Astrocyte (in vitro differentiated cells and primary cell): ENCODE measurements around the gene ADGRA3. TPM values are rescaled to one million over a fixed set of nuclear protein-coding genes. Genes with fewer than 3 reads are reported as not detected.

Source experiments
- DNase-seq: peaks from one replicate; pipeline ENCODE4 v3.0.0-alpha.2; 2010; ENCODE audit warnings: low read depth
- FAIRE-seq: peaks from 2 replicates; lab custom pipeline; 2011; peaks lifted over from hg19 to GRCh38; lab: Jason Lieb, UNC
- H2AFZ ChIP-seq: 2 replicates; pipeline ENCODE4 v1.6.0; 2012; ENCODE audit warnings: low read depth, low read length, inconsistent platforms
- H3K27ac ChIP-seq: 2 replicates; pipeline ENCODE4 v1.5.1; 2011; ENCODE audit warnings: low read depth, low read length, inconsistent platforms
- H3K27me3 ChIP-seq: 2 replicates; pipeline ENCODE4 v1.6.0; 2011; ENCODE audit warnings: low read length, inconsistent platforms; ENCODE audit not compliant: insufficient read depth
- H3K36me3 ChIP-seq: 2 replicates; pipeline ENCODE4 v1.5.1; 2011; ENCODE audit warnings: low read length, inconsistent platforms; ENCODE audit not compliant: insufficient read depth
- H3K4me1 ChIP-seq: 2 replicates; pipeline ENCODE4 v1.5.1; 2011; ENCODE audit warnings: low read length, inconsistent platforms; ENCODE audit not compliant: insufficient read depth
- H3K4me2 ChIP-seq: 2 replicates; pipeline ENCODE4 v1.6.0; 2012; ENCODE audit warnings: low read length, inconsistent platforms
- H3K4me3 ChIP-seq: 2 replicates; pipeline ENCODE4 v1.5.1; 2011; ENCODE audit warnings: low read depth, mild to moderate bottlenecking, low read length, inconsistent platforms; ENCODE audit not compliant: insufficient read depth
- H3K79me2 ChIP-seq: 2 replicates; pipeline ENCODE4 v1.6.0; 2012; ENCODE audit warnings: mild to moderate bottlenecking, low read length, inconsistent platforms; ENCODE audit not compliant: insufficient read depth
- H3K9ac ChIP-seq: 2 replicates; pipeline ENCODE4 v1.6.0; 2012; ENCODE audit warnings: mild to moderate bottlenecking, low read length, inconsistent platforms
- H3K9me3 ChIP-seq: 2 replicates; pipeline ENCODE4 v1.5.1; 2012; ENCODE audit warnings: low read depth, mild to moderate bottlenecking, low read length, inconsistent platforms; ENCODE audit not compliant: insufficient read depth
- H4K20me1 ChIP-seq: 2 replicates; pipeline ENCODE4 v1.6.0; 2012; ENCODE audit warnings: low read length, inconsistent platforms; ENCODE audit not compliant: insufficient read depth
- H3K27ac Mint-ChIP-seq: one replicate; pipeline ENCODE4 v1.8.0; 2021; ENCODE audit warnings: mild to moderate bottlenecking, mixed read lengths; ENCODE audit not compliant: unreplicated experiment
- H3K27me3 Mint-ChIP-seq: one replicate; pipeline ENCODE4 v1.8.0; 2021; ENCODE audit warnings: low read depth, mixed read lengths; ENCODE audit not compliant: unreplicated experiment
- H3K36me3 Mint-ChIP-seq: one replicate; pipeline ENCODE4 v1.8.0; 2021; ENCODE audit warnings: low read depth, mixed read lengths; ENCODE audit not compliant: unreplicated experiment
- H3K4me1 Mint-ChIP-seq: one replicate; pipeline ENCODE4 v1.8.0; 2021; ENCODE audit warnings: low read depth, mixed read lengths; ENCODE audit not compliant: unreplicated experiment
- H3K4me3 Mint-ChIP-seq: one replicate; pipeline ENCODE4 v1.8.0; 2021; ENCODE audit warnings: mild to moderate bottlenecking, moderate library complexity, mixed read lengths; ENCODE audit not compliant: unreplicated experiment
- H3K9me3 Mint-ChIP-seq: one replicate; pipeline ENCODE4 v1.8.0; 2021; ENCODE audit warnings: mild to moderate bottlenecking, mixed read lengths; ENCODE audit not compliant: unreplicated experiment
- EZH2 ChIP-seq: IDR thresholded peaks from 2 replicates; pipeline ENCODE4 v1.6.1; 2012; ENCODE audit warnings: mild to moderate bottlenecking, low read length, inconsistent platforms; ENCODE audit not compliant: insufficient read depth
- total RNA-seq: library from RNA; stranded (reverse); gene quantifications from 2 replicates; pipeline ENCODE4 v1.2.1, GENCODE V29; 2021
- TF ChIP-seq, protein P1 (sequence below): IDR thresholded peaks from 2 replicates; pipeline ENCODE4 v1.5.1; 2011; ENCODE audit warnings: low read depth, mild to moderate bottlenecking, inconsistent platforms, low read length, moderate library complexity; ENCODE audit not compliant: insufficient read depth

The ADGRA3 gene
- total RNA-seq, 1 donor from 2014 or later, result 27.3 TPM

GRCh38 chr4:22465349-22465748, 50.5 kb downstream of the ADGRA3 start:
- Histone ChIP-seq H3K4me2 (no peak overlapping the region), H3K27ac (no peak overlapping the region), H3K4me3 (no peak overlapping the region), H3K79me2 (peaks cover 7% of the 10 kb centered on the region), H3K9me3 (no peaks in the 10 kb centered on the region), H2AFZ (no peak overlapping the region), H3K9ac (no peak overlapping the region), H3K4me1 (no peaks in the 10 kb centered on the region), H3K36me3 (peaks cover 2% of the 10 kb centered on the region), H4K20me1 (peaks cover 4% of the 10 kb centered on the region), H3K27me3 (no peaks in the 10 kb centered on the region)
- no peak for TF ChIP-seq EZH2
- TF ChIP-seq, protein P1, sequence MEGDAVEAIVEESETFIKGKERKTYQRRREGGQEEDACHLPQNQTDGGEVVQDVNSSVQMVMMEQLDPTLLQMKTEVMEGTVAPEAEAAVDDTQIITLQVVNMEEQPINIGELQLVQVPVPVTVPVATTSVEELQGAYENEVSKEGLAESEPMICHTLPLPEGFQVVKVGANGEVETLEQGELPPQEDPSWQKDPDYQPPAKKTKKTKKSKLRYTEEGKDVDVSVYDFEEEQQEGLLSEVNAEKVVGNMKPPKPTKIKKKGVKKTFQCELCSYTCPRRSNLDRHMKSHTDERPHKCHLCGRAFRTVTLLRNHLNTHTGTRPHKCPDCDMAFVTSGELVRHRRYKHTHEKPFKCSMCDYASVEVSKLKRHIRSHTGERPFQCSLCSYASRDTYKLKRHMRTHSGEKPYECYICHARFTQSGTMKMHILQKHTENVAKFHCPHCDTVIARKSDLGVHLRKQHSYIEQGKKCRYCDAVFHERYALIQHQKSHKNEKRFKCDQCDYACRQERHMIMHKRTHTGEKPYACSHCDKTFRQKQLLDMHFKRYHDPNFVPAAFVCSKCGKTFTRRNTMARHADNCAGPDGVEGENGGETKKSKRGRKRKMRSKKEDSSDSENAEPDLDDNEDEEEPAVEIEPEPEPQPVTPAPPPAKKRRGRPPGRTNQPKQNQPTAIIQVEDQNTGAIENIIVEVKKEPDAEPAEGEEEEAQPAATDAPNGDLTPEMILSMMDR, result no peak
- H3K27me3 Mint-ChIP-seq, result no peaks in the 10 kb centered on the region
- H3K27ac Mint-ChIP-seq, result no peak overlapping the region
- peaks cover 4% of the 10 kb centered on the region for H3K36me3 Mint-ChIP-seq
- no peaks in the 10 kb centered on the region for H3K4me1 Mint-ChIP-seq
- no peaks in the 10 kb centered on the region for H3K9me3 Mint-ChIP-seq
- DNase-seq, result no peak
- no peak overlapping the region for H3K4me3 Mint-ChIP-seq
- FAIRE-seq, result no peak

GRCh38 chr4:22463179-22463578, 52.7 kb downstream of the ADGRA3 start:
- H3K27ac ChIP-seq, result no peak overlapping the region
- H3K4me1 ChIP-seq, result no peaks in the 10 kb centered on the region
- peaks cover 4% of the 10 kb centered on the region for H4K20me1 ChIP-seq
- Mint-ChIP-seq H3K36me3 (peaks cover 3% of the 10 kb centered on the region), H3K4me1 (no peaks in the 10 kb centered on the region), H3K27me3 (no peaks in the 10 kb centered on the region), H3K9me3 (no peaks in the 10 kb centered on the region), H3K27ac (peak overlapping the region; percentile 23), H3K4me3 (no peak overlapping the region)
- no peak overlapping the region for H3K9ac ChIP-seq
- no peaks in the 10 kb centered on the region for H3K9me3 ChIP-seq
- no peak overlapping the region for H3K4me3 ChIP-seq
- DNase-seq (no peak), FAIRE-seq (no peak)
- no peaks in the 10 kb centered on the region for H3K27me3 ChIP-seq
- TF ChIP-seq EZH2, result no peak
- TF ChIP-seq, protein P1, result no peak
- H2AFZ ChIP-seq, result no peak overlapping the region
- H3K36me3 ChIP-seq, result no peaks in the 10 kb centered on the region
- peaks cover 7% of the 10 kb centered on the region for H3K79me2 ChIP-seq
- H3K4me2 ChIP-seq, result no peak overlapping the region

GRCh38 chr4:22462688-22463087, 53.2 kb downstream of the ADGRA3 start:
- no peak overlapping the region for H3K4me2 ChIP-seq
- Mint-ChIP-seq H3K4me1 (no peaks in the 10 kb centered on the region), H3K4me3 (no peak overlapping the region), H3K27me3 (no peaks in the 10 kb centered on the region), H3K9me3 (no peaks in the 10 kb centered on the region), H3K36me3 (peaks cover 3% of the 10 kb centered on the region), H3K27ac (no peak overlapping the region)
- TF ChIP-seq EZH2, result no peak
- TF ChIP-seq, protein P1, result no peak
- H3K27ac ChIP-seq, result no peak overlapping the region
- no peaks in the 10 kb centered on the region for H3K27me3 ChIP-seq
- DNase-seq (no peak), FAIRE-seq (no peak)
- no peak overlapping the region for H3K9ac ChIP-seq
- peaks cover 4% of the 10 kb centered on the region for H4K20me1 ChIP-seq
- no peaks in the 10 kb centered on the region for H3K4me1 ChIP-seq
- no peak overlapping the region for H3K4me3 ChIP-seq
- H3K36me3 ChIP-seq, result no peaks in the 10 kb centered on the region
- no peak overlapping the region for H2AFZ ChIP-seq
- H3K9me3 ChIP-seq, result no peaks in the 10 kb centered on the region
- peaks cover 7% of the 10 kb centered on the region for H3K79me2 ChIP-seq
